PC-9 (cell line): ENCODE measurements around the gene OSGIN1.

Source experiments
- EZH2 ChIP-seq: fragments of 200-600 bp; sonication (generic); IDR thresholded peaks from 2 replicates; pipeline ENCODE4 v1.8.0; 2017; ENCODE audit warnings: antibody characterized with exemption, low read depth
- TF ChIP-seq, protein P1 (sequence below): fragments of 200-600 bp; sonication (generic); conservative IDR thresholded peaks from 2 replicates; pipeline ENCODE4 v1.6.1; 2017; ENCODE audit warnings: mixed run types, antibody characterized with exemption, mild to moderate bottlenecking, moderate library complexity

DNA sequence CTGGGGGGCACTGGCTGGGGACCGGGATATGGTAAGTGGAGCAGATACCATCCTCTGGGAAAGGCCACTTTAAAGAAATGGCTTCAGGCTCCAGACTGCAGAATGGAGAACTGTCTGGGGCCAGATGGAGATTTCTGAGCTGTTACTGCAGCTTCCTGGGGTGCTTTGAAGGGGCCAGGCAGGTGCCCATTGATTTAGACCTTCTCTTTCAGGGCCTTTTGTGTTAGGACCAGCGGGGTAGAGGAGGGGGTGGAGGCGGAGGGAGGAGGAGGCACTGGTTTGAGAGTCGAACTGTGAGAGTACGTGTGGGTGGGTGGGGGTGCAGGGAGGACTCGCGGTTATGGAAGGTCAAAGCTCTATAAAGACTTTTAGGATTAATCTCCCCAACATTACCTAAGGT lies 26.4 kb downstream of the OSGIN1 start:
- TF ChIP-seq, protein P1, sequence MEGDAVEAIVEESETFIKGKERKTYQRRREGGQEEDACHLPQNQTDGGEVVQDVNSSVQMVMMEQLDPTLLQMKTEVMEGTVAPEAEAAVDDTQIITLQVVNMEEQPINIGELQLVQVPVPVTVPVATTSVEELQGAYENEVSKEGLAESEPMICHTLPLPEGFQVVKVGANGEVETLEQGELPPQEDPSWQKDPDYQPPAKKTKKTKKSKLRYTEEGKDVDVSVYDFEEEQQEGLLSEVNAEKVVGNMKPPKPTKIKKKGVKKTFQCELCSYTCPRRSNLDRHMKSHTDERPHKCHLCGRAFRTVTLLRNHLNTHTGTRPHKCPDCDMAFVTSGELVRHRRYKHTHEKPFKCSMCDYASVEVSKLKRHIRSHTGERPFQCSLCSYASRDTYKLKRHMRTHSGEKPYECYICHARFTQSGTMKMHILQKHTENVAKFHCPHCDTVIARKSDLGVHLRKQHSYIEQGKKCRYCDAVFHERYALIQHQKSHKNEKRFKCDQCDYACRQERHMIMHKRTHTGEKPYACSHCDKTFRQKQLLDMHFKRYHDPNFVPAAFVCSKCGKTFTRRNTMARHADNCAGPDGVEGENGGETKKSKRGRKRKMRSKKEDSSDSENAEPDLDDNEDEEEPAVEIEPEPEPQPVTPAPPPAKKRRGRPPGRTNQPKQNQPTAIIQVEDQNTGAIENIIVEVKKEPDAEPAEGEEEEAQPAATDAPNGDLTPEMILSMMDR = no peak
- TF ChIP-seq EZH2 = no peak
